ENCODE results near the gene PDE7B.

GRCh38 chr6:136020691-136021090, 169.2 kb downstream of the PDE7B start:
- TF ChIP-seq CTCF (IDR thresholded peaks at IDR 0.05 in 8 of 11, conservative IDR thresholded peaks at IDR 0.05 in 3 of 11) (no peak), POLR2A (IDR thresholded peaks at IDR 0.05) (no peak)
